GM11168 (cell line): Measurements from ENCODE around the gene ARRDC3.

Experiments used
- in situ Hi-C: fragments of 300-500 bp; cut with MboI; formaldehyde crosslinking; loops from one replicate; pipeline ENCODE4 v1.12.0; 2022; ENCODE audit warnings: low sequenced_read_pairs; ENCODE audit not compliant: unreplicated experiment

Gene ARRDC3, protein sequence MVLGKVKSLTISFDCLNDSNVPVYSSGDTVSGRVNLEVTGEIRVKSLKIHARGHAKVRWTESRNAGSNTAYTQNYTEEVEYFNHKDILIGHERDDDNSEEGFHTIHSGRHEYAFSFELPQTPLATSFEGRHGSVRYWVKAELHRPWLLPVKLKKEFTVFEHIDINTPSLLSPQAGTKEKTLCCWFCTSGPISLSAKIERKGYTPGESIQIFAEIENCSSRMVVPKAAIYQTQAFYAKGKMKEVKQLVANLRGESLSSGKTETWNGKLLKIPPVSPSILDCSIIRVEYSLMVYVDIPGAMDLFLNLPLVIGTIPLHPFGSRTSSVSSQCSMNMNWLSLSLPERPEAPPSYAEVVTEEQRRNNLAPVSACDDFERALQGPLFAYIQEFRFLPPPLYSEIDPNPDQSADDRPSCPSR

DNA sequence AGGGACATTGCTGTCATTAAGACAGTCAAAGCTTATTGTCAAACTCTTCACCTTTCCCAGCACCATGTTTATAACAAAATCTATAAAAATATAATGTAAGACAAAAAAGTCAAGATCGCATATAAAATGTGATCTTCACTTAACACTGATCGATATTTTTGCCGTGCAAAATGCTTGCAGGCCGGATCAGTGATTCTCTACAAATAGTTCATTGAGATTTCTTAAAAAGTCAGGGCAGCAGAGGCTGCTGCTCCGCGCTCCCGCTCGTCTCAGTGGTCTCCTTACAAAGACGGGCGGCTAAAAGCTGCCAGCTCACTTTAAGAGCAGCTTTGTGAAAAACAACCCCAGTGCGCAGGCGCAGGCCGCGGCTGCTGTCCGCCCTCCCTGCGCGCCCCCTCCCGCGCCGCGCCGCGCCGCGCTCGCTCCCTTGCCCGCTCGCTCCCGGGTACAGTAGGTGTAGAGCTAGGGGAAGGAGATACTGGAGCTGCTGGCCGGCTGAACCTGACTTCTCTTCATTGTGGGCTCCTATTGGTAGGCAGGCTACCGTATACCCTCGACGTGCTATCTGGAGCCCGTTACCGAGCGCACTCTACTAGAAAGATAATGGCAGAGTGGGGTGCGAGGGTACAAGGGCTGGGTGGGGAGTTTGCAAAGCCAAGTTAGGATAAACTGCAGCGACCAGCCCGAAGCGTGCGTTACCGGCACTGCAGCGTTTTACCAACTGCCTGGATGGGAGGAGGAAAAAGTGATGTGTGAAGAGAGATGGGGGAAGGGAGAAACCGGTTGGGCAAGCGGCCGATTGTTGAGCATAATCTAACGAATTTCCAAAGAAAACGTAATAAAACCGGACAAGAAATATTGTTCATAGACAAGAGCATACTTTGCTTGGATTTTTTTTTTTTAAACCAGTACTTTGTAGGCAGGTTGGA is at the start of gene ARRDC3:
ARRDC3 (minus strand) TSS at position 291 of the 929 bp plus-strand sequence; CDS start at position 66, 225 bp downstream.
- in situ Hi-C loops: no loop called here

DNA sequence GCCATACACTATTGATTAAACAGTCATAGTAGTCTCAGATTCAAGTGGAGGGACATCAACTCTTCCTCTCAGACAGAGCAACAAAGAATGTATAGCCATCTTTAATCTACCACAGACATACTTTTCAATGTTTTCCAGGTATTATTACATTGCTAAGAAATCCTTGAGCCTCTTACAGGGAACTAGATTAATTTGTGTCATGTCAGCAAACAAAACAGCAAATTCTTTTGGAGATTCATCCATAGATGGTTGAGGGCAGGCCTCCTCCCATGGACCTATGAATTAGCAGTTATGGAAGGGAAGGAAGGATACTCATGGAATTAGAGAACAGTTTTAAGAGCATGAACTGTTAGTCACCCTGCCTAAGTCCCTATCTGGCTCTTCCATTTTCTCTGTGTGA is 47.8 kb upstream of the ARRDC3 start:
- in situ Hi-C loops: no loop called here

DNA sequence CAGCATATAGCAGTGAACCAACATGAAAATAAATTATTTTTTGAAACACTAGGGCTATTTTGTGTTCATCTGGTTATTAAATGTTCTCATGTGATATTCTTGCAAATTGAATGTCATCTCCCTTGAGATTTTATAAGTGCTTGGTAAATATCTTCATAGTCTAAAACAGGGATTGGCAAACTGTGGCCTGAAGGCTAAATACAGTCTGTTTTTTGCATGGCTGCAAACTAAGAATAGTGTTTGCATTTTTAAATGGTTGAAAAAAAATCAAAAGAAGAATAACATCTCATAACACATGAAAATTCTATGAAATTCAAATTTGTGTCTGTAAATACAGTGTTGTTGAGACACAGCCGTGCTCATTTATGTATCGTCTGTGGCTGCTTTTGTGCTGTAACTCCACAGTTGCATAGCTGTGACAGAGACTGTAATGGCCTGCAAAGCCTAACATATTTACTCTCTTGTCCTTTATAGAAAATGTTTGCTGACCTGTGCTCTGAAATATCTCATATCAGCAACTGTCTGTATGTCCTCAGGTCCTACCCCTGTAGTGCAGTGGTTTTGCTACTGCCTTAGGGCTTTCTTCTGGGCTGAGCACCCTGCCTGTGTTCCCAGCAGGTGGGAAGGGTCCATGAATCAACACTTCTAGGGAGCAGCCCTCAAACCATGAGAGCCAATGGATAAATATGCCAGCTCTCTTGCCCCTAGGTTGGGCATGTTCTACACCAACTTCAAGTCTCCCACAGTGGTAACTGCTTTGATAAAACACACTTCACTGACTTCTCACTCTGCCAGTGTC is 41.7 kb upstream of the ARRDC3 start:
- in situ Hi-C loops: no loop called here

DNA sequence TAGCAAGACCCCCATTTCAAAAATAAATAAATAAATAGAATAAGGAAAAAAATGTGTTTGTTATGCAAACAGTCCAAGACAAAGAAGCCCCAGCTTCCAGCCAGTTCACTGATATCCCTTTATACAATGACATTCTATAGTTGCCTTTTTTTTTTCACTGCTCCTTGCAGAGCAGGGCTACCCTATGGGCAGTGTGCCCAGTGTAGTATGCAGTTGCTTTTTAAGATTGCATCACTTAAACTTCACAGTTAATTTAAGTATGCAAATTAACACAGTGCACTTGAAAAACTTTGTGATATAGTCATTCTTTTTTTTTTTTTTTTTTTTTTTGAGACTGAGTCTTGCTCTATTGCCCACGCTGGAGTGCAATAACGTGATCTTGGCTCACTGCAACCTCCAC is 40.8 kb upstream of the ARRDC3 start:
- in situ Hi-C loops: no loop called here

DNA sequence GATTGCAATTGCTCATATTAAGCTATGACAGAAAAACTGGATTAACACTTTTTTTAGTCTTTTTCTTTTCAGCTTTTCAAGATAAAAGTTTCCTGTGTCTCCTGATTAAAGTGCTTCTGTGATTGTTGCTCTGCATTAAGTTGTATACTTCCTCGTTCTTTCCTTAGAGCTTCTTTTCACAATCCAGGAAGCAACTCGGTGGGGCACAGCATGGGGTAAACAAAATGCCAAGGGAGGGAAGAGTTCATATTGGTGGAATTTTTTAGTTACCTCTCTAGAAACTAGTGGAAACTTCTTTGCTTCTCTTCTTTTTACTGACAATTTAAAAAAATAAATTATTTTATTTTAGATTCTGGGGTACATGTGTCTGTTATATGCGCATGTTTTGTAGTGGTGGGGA is 37.8 kb upstream of the ARRDC3 start:
- in situ Hi-C loops: no loop called here

DNA sequence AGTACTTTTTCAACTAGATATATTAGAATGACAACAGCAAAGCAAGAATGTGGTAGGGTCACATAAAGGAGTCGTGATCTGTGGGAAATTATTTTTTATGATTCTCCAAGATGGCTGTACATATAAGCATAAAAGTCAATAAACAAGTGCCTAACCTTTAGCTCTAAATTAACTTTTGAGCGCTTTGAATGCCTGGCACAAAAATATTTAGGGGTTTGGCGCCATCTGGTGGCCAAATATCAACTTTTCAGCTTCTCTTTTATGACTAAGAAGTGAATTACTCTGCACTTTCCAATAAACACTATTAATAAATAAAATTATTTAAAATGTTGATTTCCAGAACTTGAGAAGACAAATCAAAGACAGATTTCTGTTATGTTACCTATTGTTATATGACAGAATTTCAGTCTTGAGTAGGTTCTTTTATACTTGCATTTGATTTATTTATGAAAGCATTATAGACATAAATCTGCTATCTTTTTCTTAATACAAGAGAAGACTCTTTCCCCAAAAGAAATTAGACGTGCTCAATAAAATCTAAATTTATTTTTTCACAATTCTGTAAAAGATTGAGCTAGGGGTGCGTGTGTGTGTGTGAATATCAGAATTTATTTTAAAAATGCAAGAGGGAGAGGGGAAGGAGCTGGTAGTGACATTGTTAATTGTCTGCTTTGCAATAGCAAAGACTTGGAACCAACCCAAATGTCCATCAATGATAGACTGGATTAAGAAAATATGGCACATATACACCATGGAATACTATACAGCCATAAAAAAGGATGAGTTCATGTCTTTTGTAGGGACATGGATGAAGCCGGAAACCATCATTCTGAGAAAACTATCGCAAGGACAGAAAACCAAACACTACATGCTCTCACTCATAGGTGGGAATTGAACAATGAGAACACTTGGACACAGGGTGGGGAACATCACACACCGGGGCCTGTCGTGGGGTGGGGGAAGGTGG is 36.7 kb upstream of the ARRDC3 start:
- in situ Hi-C loops: no loop called here

DNA sequence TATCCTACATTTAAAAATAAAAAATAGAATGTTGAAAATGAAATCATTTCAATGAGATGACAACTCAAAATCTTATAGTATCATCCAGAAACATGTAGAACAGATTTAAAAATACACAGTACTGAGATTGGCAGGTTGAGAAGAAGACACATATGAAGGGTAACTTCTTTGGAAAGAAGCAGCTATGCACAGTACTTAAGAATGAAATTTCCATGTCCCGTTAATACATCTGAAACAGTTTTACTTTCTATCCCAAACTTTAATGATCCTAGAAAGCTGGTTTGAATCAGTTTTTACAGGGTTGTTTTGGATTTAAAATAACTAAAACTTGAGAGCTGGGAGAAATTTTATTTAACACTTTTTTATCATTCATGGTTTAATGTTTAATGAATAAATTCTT is 36.0 kb upstream of the ARRDC3 start:
- in situ Hi-C loops: no loop called here

DNA sequence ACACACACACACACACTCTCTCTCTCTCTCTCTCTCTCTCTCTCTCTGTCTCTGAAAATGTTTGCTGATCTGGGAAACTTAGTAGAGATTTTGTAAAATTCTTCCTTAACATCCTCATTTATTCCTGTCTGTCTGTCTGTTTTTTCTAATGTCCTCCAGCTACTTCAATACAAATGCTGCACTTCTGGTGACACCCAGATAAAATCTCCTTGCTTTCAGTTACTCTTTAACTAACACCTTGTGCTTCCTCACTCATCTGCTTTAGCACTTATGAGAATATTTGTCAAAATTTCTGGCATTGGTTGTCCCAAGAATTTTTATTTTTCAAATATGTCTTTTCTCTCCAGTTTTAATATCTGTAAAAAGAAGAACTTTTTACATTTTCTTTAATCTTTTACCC is 35.0 kb upstream of the ARRDC3 start:
- in situ Hi-C loops: no loop called here

DNA sequence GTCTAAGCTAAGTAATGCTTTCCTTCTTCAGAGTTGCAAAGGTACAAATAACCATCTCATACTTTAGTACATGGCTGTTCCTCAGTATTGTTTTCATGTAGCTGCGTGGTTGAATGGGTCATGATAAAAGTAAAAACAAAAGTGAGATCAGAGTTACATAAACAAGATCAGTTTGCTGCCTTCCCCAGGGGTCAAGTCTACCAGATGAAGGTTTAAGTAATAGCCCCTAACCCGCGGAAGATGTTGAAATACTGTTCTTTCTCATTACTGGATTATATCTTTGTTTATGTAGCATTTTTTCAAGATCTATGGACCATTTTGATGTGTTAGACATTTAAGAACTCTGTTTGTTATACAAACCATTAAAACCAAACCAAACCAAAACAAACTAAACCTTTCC is 34.1 kb upstream of the ARRDC3 start:
- in situ Hi-C loops: no loop called here

DNA sequence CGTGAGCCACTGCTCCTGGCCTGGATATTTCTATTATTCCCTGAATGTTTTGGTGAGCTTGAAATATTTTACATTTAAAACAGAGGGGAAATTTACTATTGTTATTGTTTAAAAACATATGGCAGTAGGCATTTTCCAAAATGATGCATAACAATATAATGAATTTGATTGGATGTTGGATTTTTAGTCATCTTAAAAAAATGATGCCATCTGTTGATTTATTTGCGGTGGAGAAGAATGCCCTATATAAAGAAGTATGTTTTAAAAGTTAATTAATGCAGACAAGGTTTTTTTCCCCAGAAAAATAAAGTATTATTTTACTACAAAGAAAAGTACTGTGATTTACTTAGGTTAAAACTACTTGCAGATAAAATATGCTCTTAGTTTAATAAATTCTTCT is 33.4 kb upstream of the ARRDC3 start:
- in situ Hi-C loops: no loop called here

DNA sequence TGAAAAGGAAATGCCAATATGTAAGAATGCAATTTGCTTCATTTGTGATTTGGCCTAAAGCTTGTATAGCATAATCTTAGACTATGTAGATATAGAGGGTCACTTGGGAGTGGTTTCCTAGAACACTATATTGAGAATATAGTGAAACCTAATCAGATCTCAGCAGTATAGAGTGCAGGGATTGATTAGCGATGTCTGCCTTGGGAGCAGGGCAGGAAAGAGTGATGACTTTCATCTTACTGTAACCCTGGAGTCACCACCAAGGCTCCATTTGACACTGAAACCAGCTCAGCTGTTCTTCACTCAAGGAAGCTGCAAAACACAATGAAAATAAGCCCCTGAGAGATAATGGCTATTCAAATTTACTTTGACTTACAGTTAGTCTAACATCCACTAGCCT is 26.2 kb upstream of the ARRDC3 start:
- in situ Hi-C loops: no loop called here

DNA sequence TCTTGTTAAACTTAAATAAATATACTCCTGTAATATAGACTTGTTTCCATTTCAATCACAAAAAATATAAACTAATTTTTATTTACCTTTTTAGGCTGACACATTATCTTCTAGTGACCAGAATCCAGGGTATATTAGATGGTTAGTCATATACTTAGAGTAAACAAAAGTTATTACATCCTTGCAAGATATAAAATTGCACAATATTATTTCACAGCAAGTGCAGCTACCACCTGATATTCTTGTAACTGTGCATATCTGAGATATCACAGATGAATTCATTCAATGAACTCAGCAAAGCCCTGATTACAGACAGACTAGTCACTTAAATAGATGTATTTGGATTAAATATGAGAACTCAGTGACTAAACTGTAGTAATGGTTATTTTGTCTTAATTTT is 25.6 kb upstream of the ARRDC3 start:
- in situ Hi-C loops: no loop called here

DNA sequence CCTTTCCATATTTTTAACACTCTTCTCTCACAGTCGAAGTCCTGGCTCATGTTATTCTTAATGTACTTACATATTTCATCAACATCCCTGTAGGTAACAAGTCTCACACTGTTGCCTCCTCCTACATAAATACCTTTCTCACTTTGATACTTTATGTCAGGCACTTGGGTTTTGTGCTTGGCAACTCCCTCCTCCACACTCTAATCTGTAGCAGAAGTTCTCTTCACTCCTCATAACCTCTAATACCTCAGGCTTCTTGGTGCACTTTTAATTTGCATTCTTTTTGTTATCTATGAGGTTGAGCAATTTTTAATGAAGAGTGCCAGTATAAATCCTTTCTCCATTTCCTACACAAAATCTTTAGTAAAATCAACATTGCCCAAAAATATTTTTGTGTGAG is 24.1 kb upstream of the ARRDC3 start:
- in situ Hi-C loops: no loop called here

DNA sequence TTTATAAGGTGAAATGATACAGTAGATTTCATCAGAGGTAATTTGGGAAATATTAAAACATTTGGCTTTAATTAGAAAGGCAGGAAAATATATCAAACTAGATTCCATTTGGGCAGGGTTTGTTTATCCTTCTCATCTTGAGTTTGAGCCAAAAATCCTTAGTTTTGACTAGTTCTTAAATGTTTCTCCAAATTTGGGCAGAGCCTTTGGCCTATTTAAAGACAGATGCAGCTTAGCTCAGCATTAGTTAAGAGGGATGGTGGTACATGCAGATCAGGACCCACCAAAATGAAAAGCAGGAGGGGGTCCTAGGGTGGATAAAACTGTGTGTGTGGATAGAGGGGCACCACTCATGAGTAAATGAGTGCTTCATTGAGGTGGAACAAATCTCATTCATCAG is 20.3 kb upstream of the ARRDC3 start:
- in situ Hi-C loops: no loop called here

DNA sequence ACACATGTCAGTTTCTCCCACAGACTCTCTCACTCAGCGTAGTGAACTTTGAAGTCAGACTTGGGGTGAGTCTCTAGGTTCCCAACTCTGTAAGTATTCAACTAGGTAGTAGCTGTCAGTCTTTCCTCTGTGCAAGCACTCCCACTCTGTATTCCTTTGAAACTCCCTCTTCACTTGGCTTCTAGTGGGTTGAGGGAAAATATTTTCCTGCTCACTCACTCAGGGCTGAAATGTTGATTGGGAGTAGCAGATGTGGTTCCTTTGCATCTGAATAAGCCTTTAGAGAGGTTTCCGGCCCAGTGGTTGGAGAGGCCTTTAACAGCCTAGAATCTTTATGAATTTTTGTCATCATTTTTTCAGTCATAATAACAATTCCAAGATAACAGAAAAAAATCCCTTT is 18.1 kb upstream of the ARRDC3 start:
- in situ Hi-C loops: no loop called here

DNA sequence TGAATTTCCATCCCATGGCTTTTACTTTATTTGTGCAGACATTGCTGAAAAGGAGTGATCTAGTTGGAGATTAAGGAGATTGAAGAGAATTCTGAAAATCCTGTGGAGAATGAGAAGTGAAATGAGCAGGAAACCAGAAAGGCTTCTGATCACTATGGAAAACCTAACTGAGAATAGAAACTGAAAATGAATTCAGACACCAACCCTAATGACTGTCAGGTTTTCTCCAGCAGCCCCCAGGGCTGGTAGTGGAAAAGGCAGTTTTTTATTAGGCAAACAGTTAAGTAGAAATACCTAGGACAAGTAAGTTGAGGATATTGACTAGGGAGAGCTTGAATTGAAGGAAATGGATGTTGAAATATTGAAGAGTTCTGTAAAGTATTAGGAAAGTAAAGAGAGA is 14.7 kb upstream of the ARRDC3 start:
- in situ Hi-C loops: no loop called here

DNA sequence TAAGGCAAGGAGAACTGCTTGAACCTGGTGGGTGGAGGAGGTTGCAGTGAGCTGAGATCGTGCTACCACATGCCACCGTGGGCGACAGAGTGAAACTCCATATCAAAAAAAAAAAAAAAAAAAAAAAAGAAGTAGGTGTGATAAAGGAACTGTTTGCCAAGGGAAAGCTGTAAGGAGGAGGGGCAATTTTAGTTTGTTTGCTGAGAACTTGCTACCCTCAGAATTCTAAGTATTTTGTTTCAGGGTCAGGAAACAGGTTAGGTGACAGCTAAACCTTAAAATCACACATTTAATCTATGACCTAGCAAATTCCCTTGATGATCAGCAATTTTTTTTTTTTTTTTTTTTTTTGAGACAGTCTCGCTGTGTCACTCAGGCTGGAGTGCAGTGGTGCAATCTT is 7.2 kb upstream of the ARRDC3 start:
- in situ Hi-C loops: no loop called here

DNA sequence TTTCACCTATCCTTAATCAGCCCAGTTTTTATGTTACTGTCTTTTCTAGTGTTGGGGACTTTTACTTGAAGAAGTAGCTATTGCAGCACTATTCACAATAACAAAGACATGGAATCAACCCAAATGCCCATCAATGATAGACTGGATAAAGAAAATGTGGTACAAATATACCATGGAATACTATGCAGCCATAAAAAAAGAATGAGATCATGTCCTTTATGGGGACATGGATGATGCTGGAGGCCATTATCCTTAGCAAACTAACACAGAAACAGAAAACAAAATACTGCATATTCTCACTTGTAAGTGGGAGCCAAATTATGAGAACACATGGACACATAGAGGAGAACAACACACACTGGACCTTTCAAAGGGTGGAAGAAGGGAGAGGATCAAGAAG is 6.4 kb upstream of the ARRDC3 start:
- in situ Hi-C loops: loop anchor here (5.0 kb wide), 1 partner anchor 287 kb away; no protein-coding TSS in a partner anchor

DNA sequence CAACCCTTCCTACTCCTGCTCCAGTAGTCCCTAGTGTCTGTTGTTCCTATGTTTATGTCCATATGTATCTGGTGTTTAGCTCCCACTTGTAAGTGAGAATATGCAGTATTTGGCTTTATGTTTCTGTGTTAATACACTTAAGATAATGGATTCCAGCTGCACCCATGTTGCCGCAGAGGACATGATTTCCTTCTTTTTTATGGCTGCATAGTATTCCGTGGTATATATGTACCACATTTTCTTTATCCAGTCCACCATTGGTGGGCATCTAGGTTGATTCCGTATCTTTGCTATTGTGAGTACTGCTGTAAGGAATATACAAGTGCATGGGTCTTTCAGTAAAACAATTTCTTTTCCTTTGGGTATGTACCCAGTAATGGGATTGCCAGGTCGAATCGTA is 5.2 kb upstream of the ARRDC3 start:
- in situ Hi-C loops: loop anchor here (5.0 kb wide), 1 partner anchor 286 kb away; no protein-coding TSS in a partner anchor
